ENCODE data around the gene PKMYT1. TPM values are rescaled to one million over a fixed set of nuclear protein-coding genes. Genes with fewer than 3 reads are reported as not detected.

The PKMYT1 gene
- 5.8 and 14.6 TPM in 2 replicates for total RNA-seq

GRCh38 chr16:2980227-2981176 lies at the start of gene PKMYT1:
PKMYT1 (minus strand) TSS chr16:2980446; CDS start chr16:2979657, 789 bp downstream.

GRCh38 chr16:3023669-3024478 lies 43.6 kb upstream of the PKMYT1 start, which contains the start of the genes HCFC1R1 and THOC6:
HCFC1R1 (minus strand) TSS chr16:3023942; CDS start chr16:3023941, 1 bp downstream.
THOC6 (plus strand) TSS chr16:3024035; CDS start chr16:3024327, 292 bp downstream.

GRCh38 chr16:3020247-3020603 lies 40.0 kb upstream of the PKMYT1 start, which contains the start of gene TNFRSF12A:
TNFRSF12A (plus strand) TSS chr16:3020368; CDS start chr16:3020398, 30 bp downstream.

GRCh38 chr16:3017794-3018506 lies 37.7 kb upstream of the PKMYT1 start, which contains the start of gene CLDN6:
CLDN6 (minus strand) TSS chr16:3018183; CDS start chr16:3016021, 2,162 bp downstream.

GRCh38 chr16:3012828-3013420 lies 32.7 kb upstream of the PKMYT1 start, which contains the start of gene CLDN9:
CLDN9 (plus strand) TSS chr16:3012923; CDS start chr16:3013363, 440 bp downstream.

GRCh38 chr16:2968738-2969544 lies 11.3 kb downstream of the PKMYT1 start, which contains the start of gene PAQR4:
PAQR4 (plus strand) TSS chr16:2969348; CDS start chr16:2969675, 327 bp downstream.

GRCh38 chr16:2963723-2964474 lies 16.3 kb downstream of the PKMYT1 start, which contains the start of gene KREMEN2:
KREMEN2 (plus strand) TSS chr16:2964275; CDS start chr16:2964521, 246 bp downstream.

Other genes starting within 250 kb of the PKMYT1 start
- 46.7 and 53.8 TPM in 2 replicates for gene SRRM2, start 227.8 kb downstream of the PKMYT1 start, total RNA-seq
- 262 and 317 TPM in 2 replicates for gene ELOB, start 203.2 kb downstream of the PKMYT1 start, total RNA-seq
- gene PRSS33, start 192.9 kb downstream of the PKMYT1 start, total RNA-seq: not detected in 2 replicates
- gene PRSS41, start 182.0 kb downstream of the PKMYT1 start, total RNA-seq: not detected in 2 replicates
- not detected in 2 replicates for gene PRSS21, start 163.2 kb downstream of the PKMYT1 start, total RNA-seq
- gene ZG16B, start 150.1 kb downstream of the PKMYT1 start, total RNA-seq: 1.8 TPM in 1 of 2 replicates, not detected in the other
- not detected in 2 replicates for gene PRSS22, start 122.3 kb downstream of the PKMYT1 start, total RNA-seq
- gene FLYWCH2, start 97.2 kb downstream of the PKMYT1 start, total RNA-seq: 75.6 and 81.2 TPM in 2 replicates
- 22.6 and 28.2 TPM in 2 replicates for gene FLYWCH1, start 68.5 kb downstream of the PKMYT1 start, total RNA-seq
- not detected in 2 replicates for gene KREMEN2, start 16.2 kb downstream of the PKMYT1 start, total RNA-seq
- gene PAQR4, start 11.1 kb downstream of the PKMYT1 start, total RNA-seq: 10.0 and 10.5 TPM in 2 replicates
- gene CLDN9, start 32.5 kb upstream of the PKMYT1 start, total RNA-seq: not detected in 2 replicates
- 0.16 TPM in 1 of 2 replicates, not detected in the other for gene CLDN6, start 37.7 kb upstream of the PKMYT1 start, total RNA-seq
- 164 and 196 TPM in 2 replicates for gene TNFRSF12A, start 39.9 kb upstream of the PKMYT1 start, total RNA-seq
- 6.5 and 12.0 TPM in 2 replicates for gene HCFC1R1, start 43.5 kb upstream of the PKMYT1 start, total RNA-seq
- 18.5 and 19.9 TPM in 2 replicates for gene THOC6, start 43.6 kb upstream of the PKMYT1 start, total RNA-seq
- 0.16 TPM in 1 of 2 replicates, not detected in the other for gene BICDL2, start 56.5 kb upstream of the PKMYT1 start, total RNA-seq
- gene MMP25, start 66.1 kb upstream of the PKMYT1 start, total RNA-seq: not detected in 2 replicates
- 9.7 and 131 TPM in 2 replicates for gene IL32, start 85.2 kb upstream of the PKMYT1 start, total RNA-seq
- gene ZSCAN10, start 118.8 kb upstream of the PKMYT1 start, total RNA-seq: not detected in 2 replicates
- gene ZNF205, start 132.1 kb upstream of the PKMYT1 start, total RNA-seq: 10.7 and 13.8 TPM in 2 replicates
- gene ZNF213, start 154.6 kb upstream of the PKMYT1 start, total RNA-seq: 3.9 and 5.2 TPM in 2 replicates
- gene OR1F1, start 207.8 kb upstream of the PKMYT1 start, total RNA-seq: not detected in 2 replicates